NK-92 (cell line): ENCODE measurements around the gene PYGB.

Source experiments
- DNase-seq: peaks from one replicate; lab custom pipeline; 2025; ENCODE audit not compliant: unreplicated experiment; lab: John Stamatoyannopoulos, UW

PYGB gene

GRCh38 chr20:25215521-25215920 is 32.4 kb upstream of the PYGB start:
- no peak for DNase-seq

- DNase-seq = no peak
These were observed 31.5 kb upstream of the PYGB start for GRCh38 chr20:25216199-25216945.

GRCh38 chr20:25217161-25218108 is 30.4 kb upstream of the PYGB start:
- no peak for DNase-seq

GRCh38 chr20:25218109-25218486 is 29.8 kb upstream of the PYGB start:
- DNase-seq = no peak

GRCh38 chr20:25218492-25218891 is 29.4 kb upstream of the PYGB start:
- no peak for DNase-seq

GRCh38 chr20:25219365-25219764 is 28.5 kb upstream of the PYGB start:
- no peak for DNase-seq

GRCh38 chr20:25220021-25220730 is 27.7 kb upstream of the PYGB start:
- no peak for DNase-seq

- DNase-seq = no peak
These were observed 26.9 kb upstream of the PYGB start for GRCh38 chr20:25220810-25221591.

- DNase-seq = no peak
These were observed 26.1 kb upstream of the PYGB start for GRCh38 chr20:25221592-25222460.

GRCh38 chr20:25222461-25223178 is 25.3 kb upstream of the PYGB start:
- no peak for DNase-seq

GRCh38 chr20:25223179-25223661 is 24.7 kb upstream of the PYGB start:
- DNase-seq = no peak

GRCh38 chr20:25223765-25224720 is 23.8 kb upstream of the PYGB start:
- no peak for DNase-seq

GRCh38 chr20:25224941-25225340 is 22.9 kb upstream of the PYGB start:
- no peak for DNase-seq

GRCh38 chr20:25225642-25226432 is 22.0 kb upstream of the PYGB start:
- no peak for DNase-seq

- no peak for DNase-seq
These were observed 21.2 kb upstream of the PYGB start for GRCh38 chr20:25226433-25227316.

GRCh38 chr20:25227317-25227831 is 20.5 kb upstream of the PYGB start:
- no peak for DNase-seq
